Mesenchymal stem cell (in vitro differentiated cells and primary cell): Measurements from ENCODE around the gene NDST3.
"Not testable (repeated sequence)": the region's sequence is repeated elsewhere in the genome, so short reads cannot be mapped to it uniquely, and the experiment has no call there.

Experiments used
- DNase-seq: peaks from one replicate; pipeline ENCODE4 v3.0.0-alpha.2; 2013
- H2AFZ ChIP-seq: one replicate; pipeline ENCODE4 v1.6.1; 2013; ENCODE audit warnings: low read depth, mild to moderate bottlenecking, control low read depth, inconsistent platforms, low read length, moderate library complexity
- H2AK5ac ChIP-seq: 2 replicates; pipeline ENCODE4 v1.6.1; 2013; ENCODE audit warnings: low read length, moderate library complexity, mild to moderate bottlenecking, inconsistent platforms; ENCODE audit not compliant: severe bottlenecking
- H2BK120ac ChIP-seq: one replicate; pipeline ENCODE4 v1.6.1; 2013; ENCODE audit warnings: low read depth, mild to moderate bottlenecking, inconsistent platforms, low read length, moderate library complexity
- H2BK12ac ChIP-seq, 2 experiments: one replicate each; pipeline ENCODE4 v1.6.1; 2013; ENCODE audit warnings: inconsistent platforms in 2 of 2, low read length in 2 of 2, mild to moderate bottlenecking in 2 of 2, moderate library complexity in 2 of 2, control low read depth in 1 of 2
- H2BK15ac ChIP-seq: one replicate; pipeline ENCODE4 v1.6.1; 2013; ENCODE audit warnings: mild to moderate bottlenecking, low read depth, inconsistent platforms; ENCODE audit not compliant: poor library complexity, severe bottlenecking
- H2BK5ac ChIP-seq: 2 replicates; pipeline ENCODE4 v1.6.1; 2013; ENCODE audit warnings: low read depth, mild to moderate bottlenecking, low read length, control low read depth, inconsistent platforms; ENCODE audit not compliant: poor library complexity, severe bottlenecking
- H3K14ac ChIP-seq, 2 experiments: one replicate each; pipeline ENCODE4 v1.6.1; 2013; ENCODE audit warnings: inconsistent platforms in 2 of 2, low read length in 2 of 2, control low read depth in 1 of 2, mild to moderate bottlenecking in 1 of 2, moderate library complexity in 1 of 2
- H3K18ac ChIP-seq, 2 experiments: one replicate each; pipeline ENCODE4 v1.6.1; 2013; ENCODE audit warnings: inconsistent platforms in 2 of 2, low read length in 2 of 2, control low read depth in 1 of 2, low read depth in 1 of 2, mild to moderate bottlenecking in 1 of 2
- H3K23ac ChIP-seq, 2 experiments: one replicate each; pipeline ENCODE4 v1.6.1; 2013; ENCODE audit warnings: inconsistent platforms in 2 of 2, low read length in 2 of 2, mild to moderate bottlenecking in 2 of 2, moderate library complexity in 2 of 2, control low read depth in 1 of 2
- H3K27ac ChIP-seq: 2 replicates; pipeline ENCODE4 v1.5.1; 2013; ENCODE audit warnings: mild to moderate bottlenecking, moderate library complexity, low read length, control low read depth, inconsistent platforms; ENCODE audit not compliant: poor library complexity, severe bottlenecking
- H3K27me3 ChIP-seq, 2 experiments: 2 replicates each; pipeline versions ENCODE4 v1.6.1 to v1.7.0; 2013; ENCODE audit warnings: low read length in 2 of 2, mild to moderate bottlenecking in 2 of 2, moderate library complexity in 2 of 2, control low read depth in 1 of 2, inconsistent platforms in 1 of 2; ENCODE audit not compliant: control insufficient read depth in 1 of 2, insufficient read depth in 1 of 2
- H3K36me3 ChIP-seq, 2 experiments: 2 replicates each; pipeline versions ENCODE4 v1.6.1 to v1.7.0; 2013; ENCODE audit warnings: low read length in 2 of 2, control low read depth in 1 of 2, inconsistent platforms in 1 of 2, low read depth in 1 of 2, mild to moderate bottlenecking in 1 of 2; ENCODE audit not compliant: insufficient read depth in 2 of 2, control insufficient read depth in 1 of 2
- H3K4ac ChIP-seq, 2 experiments: one replicate each; pipeline ENCODE4 v1.6.1; 2013; ENCODE audit warnings: inconsistent platforms in 2 of 2, low read length in 2 of 2, mild to moderate bottlenecking in 2 of 2, moderate library complexity in 2 of 2, control low read depth in 1 of 2, low read depth in 1 of 2
- H3K4me1 ChIP-seq: 2 replicates; pipeline ENCODE4 v1.6.1; 2013; ENCODE audit warnings: low read depth, low read length, control low read depth; ENCODE audit not compliant: control insufficient read depth, insufficient read depth
- H3K4me2 ChIP-seq: 2 replicates; pipeline ENCODE4 v1.6.1; 2013; ENCODE audit warnings: low read length, mild to moderate bottlenecking, inconsistent platforms; ENCODE audit not compliant: poor library complexity, severe bottlenecking
- H3K4me3 ChIP-seq, 2 experiments: 2 replicates each; pipeline versions ENCODE4 v1.5.1 to v1.7.0; 2013; ENCODE audit warnings: low read length in 2 of 2, mild to moderate bottlenecking in 2 of 2, control low read depth in 1 of 2, low read depth in 1 of 2; ENCODE audit not compliant: insufficient read depth in 1 of 2
- H3K79me1 ChIP-seq: replicated peaks from 2 replicates; pipeline ENCODE4 v1.6.1; 2013; ENCODE audit warnings: mild to moderate bottlenecking, control low read depth, low read length, inconsistent platforms; ENCODE audit not compliant: poor library complexity, severe bottlenecking
- H3K9ac ChIP-seq: 2 replicates; pipeline ENCODE4 v1.7.0; 2013; ENCODE audit warnings: mild to moderate bottlenecking, low read length, moderate library complexity
- H3K9me3 ChIP-seq: 2 replicates; pipeline ENCODE4 v1.7.0; 2013; ENCODE audit warnings: mild to moderate bottlenecking, low read length; ENCODE audit not compliant: control insufficient read depth
- H4K8ac ChIP-seq: one replicate; pipeline ENCODE4 v1.6.1; 2013; ENCODE audit warnings: inconsistent platforms, mild to moderate bottlenecking, low read length, moderate library complexity
- H4K91ac ChIP-seq: one replicate; pipeline ENCODE4 v1.6.1; 2013; ENCODE audit warnings: mild to moderate bottlenecking, low read length, inconsistent platforms
- WGBS: methylation state at CpG from one replicate; pipeline ENCODE4 v1.1.7; 2013; ENCODE audit warnings: mixed read lengths; 5-methylcytosine and 5-hydroxymethylcytosine counted together

The NDST3 gene

DNA sequence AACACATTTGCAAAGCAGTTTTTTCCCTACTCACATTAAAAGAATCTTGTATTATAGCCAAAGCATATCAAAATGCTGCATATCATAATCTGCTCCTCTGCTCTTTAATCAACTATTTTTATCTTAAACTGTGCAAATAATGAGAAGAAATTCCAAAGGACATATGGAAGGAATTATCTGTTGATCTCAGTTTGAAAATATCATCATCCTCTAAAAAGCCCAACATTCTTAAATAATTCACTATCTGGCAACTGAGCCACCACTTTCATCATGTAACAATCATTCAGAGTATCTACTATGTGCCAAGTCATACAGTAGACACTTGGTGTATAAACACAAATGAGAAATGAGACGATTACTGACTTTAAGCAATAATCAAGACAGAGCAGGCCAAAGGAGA lies 255.5 kb downstream of the NDST3 start:
- no peak overlapping the region for H2AK5ac ChIP-seq
- no peak overlapping the region for H2BK120ac ChIP-seq
- no peak overlapping the region for H2BK5ac ChIP-seq
- no peak overlapping the region for H2BK12ac ChIP-seq
- no peak overlapping the region for H3K23ac ChIP-seq
- H2BK15ac ChIP-seq = no peak overlapping the region
- H3K18ac ChIP-seq = no peak overlapping the region
- H3K36me3 ChIP-seq = no peaks in the 10 kb centered on the region
- no peak overlapping the region for H3K4me3 ChIP-seq
- no peak overlapping the region for H3K4ac ChIP-seq
- no peaks in the 10 kb centered on the region for H3K79me1 ChIP-seq
- no peaks in the 10 kb centered on the region for H3K9me3 ChIP-seq
- H3K4me2 ChIP-seq = no peak overlapping the region
- WGBS = 33% methylated on average over 1 of the region's 1 CpG
- no peak overlapping the region for H2AFZ ChIP-seq
- H3K9ac ChIP-seq = peak overlapping the region; percentile 28
- DNase-seq = peak; percentile 42
- no peak overlapping the region for H4K8ac ChIP-seq
- no peak overlapping the region for H3K27ac ChIP-seq
- H3K27me3 ChIP-seq = no peaks in the 10 kb centered on the region
- H4K91ac ChIP-seq = no peak overlapping the region
- no peak overlapping the region for H3K14ac ChIP-seq
- no peaks in the 10 kb centered on the region for H3K4me1 ChIP-seq

GRCh38 chr4:118290951-118291350 lies 256.7 kb downstream of the NDST3 start:
- no peak overlapping the region for H3K4me2 ChIP-seq
- no peak overlapping the region for H3K23ac ChIP-seq
- no peaks in the 10 kb centered on the region for H3K79me1 ChIP-seq
- no peak overlapping the region for H3K9ac ChIP-seq
- DNase-seq = no peak
- no peak overlapping the region for H2BK5ac ChIP-seq
- no peak overlapping the region for H3K27ac ChIP-seq
- H4K8ac ChIP-seq = no peak overlapping the region
- H3K36me3 ChIP-seq = no peaks in the 10 kb centered on the region
- no peak overlapping the region for H3K4me3 ChIP-seq
- H3K18ac ChIP-seq = no peak overlapping the region
- no peak overlapping the region for H3K4ac ChIP-seq
- H3K27me3 ChIP-seq = no peaks in the 10 kb centered on the region
- H2BK15ac ChIP-seq = no peak overlapping the region
- no peak overlapping the region for H2AFZ ChIP-seq
- 81% methylated on average over 2 of the region's 2 CpGs for WGBS
- H2AK5ac ChIP-seq = no peak overlapping the region
- H3K4me1 ChIP-seq = no peaks in the 10 kb centered on the region
- H2BK120ac ChIP-seq = no peak overlapping the region
- no peaks in the 10 kb centered on the region for H3K9me3 ChIP-seq
- no peak overlapping the region for H4K91ac ChIP-seq
- H2BK12ac ChIP-seq = no peak overlapping the region
- no peak overlapping the region for H3K14ac ChIP-seq

GRCh38 chr4:118296729-118297128 lies 262.4 kb downstream of the NDST3 start:
- Histone ChIP-seq H3K27ac (no peak overlapping the region), H3K18ac (no peak overlapping the region), H3K79me1 (no peaks in the 10 kb centered on the region), H3K27me3 (no peaks in the 10 kb centered on the region), H3K9ac (no peak overlapping the region), H2AK5ac (no peak overlapping the region), H2BK12ac (no peak overlapping the region), H2AFZ (no peak overlapping the region), H3K9me3 (no peaks in the 10 kb centered on the region), H3K36me3 (no peaks in the 10 kb centered on the region), H2BK15ac (no peak overlapping the region), H2BK120ac (no peak overlapping the region), H3K4ac (no peak overlapping the region), H3K4me3 (no peak overlapping the region), H3K23ac (no peak overlapping the region), H4K8ac (no peak overlapping the region), H2BK5ac (no peak overlapping the region), H3K14ac (no peak overlapping the region), H3K4me1 (no peaks in the 10 kb centered on the region), H4K91ac (no peak overlapping the region), H3K4me2 (no peak overlapping the region)
- whole genome bisulfite sequencing = no CpG with 5 or more reads among the region's 1 CpG
- no peak for DNase-seq

GRCh38 chr4:118299619-118300018 lies 265.3 kb downstream of the NDST3 start:
- H3K36me3 ChIP-seq, H2AK5ac ChIP-seq, H3K9ac ChIP-seq, H3K18ac ChIP-seq, H4K91ac ChIP-seq, H2BK120ac ChIP-seq, H2BK12ac ChIP-seq, H3K4me1 ChIP-seq, H2BK15ac ChIP-seq, H3K4me3 ChIP-seq, H3K27me3 ChIP-seq, H4K8ac ChIP-seq, H2BK5ac ChIP-seq, H3K4me2 ChIP-seq, H2AFZ ChIP-seq, H3K4ac ChIP-seq, DNase-seq, H3K27ac ChIP-seq, H3K23ac ChIP-seq, H3K9me3 ChIP-seq, H3K14ac ChIP-seq, H3K79me1 ChIP-seq: not testable (repeated sequence)
- WGBS = no CpG with 5 or more reads among the region's 6 CpGs
